Stimulated activated CD8-positive, alpha-beta memory T cell treated with anti-CD3 and anti-CD28 coated beads, Interleukin-2, amount 100 ng/mL, for 1 hour (primary cell): ENCODE results near the gene MAST4.

Experiments
- DNase-seq, 2 donors: peaks; one replicate each; pipeline ENCODE4 v3.0.0-alpha.2; 2020; ENCODE audit warnings: low read depth in 2 of 2

The MAST4 gene

DNA sequence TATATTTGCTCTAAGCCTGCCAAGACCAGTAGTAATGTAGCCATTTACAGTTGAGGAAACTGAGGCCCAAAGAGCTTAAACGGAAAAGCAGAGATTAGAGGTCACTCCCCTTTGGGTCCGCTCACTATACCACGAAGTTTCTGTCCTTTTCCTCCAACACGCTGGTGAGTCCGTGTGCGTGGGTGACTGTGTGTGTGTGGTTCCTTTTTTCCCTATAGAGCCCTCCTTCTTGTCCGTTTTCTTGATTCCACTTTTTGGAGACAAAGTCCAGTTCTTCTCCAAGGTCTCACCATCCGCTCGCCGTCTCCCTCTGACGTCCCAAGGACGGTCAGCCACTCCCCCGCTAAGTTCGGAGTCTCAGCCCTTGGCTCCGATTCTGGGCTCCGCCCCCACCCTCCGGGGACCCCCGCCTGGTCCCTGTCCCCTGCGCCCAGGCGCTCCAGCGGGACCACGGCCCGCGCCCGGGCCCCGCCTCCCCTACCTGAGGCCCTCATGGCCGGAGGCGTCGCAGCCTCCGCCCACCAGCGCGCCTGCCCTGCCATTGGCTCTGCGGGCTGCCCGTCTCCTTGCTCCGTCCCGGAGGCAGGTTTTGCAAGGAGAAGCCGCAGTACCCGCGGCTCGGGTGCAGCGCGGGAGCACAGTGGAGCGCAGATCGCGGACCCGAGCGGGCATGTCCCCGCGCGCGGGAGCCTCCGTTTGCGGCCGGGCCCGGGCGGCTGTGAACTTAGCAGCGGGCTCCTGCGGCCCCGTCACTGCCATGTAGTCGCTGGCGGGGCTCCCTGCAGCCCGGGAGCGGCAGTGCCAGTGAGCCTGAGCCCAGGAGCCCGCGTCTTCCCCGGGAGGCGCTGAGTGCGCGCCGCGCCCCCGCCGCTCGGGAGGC lies at the start of gene MAST4:
Gene MAST4 (plus strand): TSS at position 638 of the 880 bp plus-strand sequence. CDS start 263 bp downstream, outside the sequence.
- peak in 1 of 2 donors; percentile 8 for DNase-seq

DNA sequence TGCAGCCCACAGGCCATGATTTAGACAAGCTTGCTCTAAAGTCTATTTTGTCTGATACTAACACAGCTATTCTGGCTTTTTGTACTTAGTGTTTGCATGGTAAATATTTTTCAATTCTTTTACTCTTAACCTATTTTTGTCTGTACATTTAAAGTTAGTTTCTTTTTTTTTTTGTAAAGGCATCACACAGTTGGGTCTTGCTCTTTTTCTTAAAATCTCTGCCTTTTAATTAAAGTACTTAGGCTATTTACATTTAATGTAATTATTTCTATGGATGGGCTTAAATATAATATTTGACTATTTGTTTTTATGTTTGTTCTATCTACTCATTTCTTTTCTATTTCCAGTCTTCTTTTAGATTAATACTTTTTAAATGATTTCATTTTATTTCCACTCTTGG lies 49.7 kb upstream of the MAST4 start:
- DNase-seq: no peak

DNA sequence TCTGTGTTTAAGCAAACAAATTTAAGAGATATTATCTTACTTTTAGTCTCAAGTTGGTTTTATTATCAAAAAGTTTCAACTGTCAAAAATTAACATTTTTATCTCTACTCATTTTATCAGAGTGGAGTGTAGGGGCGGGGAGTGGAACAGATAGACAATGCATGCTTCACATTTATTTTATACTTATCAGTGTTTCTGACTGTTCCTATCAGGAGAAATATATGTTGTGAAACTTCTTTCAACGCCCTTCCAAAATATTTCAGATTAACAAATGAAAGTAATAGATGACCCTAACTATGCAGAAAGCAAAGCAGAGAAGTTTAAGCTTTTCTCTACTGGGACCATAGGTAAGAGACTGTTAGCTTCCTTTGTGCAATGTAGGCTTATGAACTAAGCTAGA lies 44.9 kb upstream of the MAST4 start:
- DNase-seq: no peak

DNA sequence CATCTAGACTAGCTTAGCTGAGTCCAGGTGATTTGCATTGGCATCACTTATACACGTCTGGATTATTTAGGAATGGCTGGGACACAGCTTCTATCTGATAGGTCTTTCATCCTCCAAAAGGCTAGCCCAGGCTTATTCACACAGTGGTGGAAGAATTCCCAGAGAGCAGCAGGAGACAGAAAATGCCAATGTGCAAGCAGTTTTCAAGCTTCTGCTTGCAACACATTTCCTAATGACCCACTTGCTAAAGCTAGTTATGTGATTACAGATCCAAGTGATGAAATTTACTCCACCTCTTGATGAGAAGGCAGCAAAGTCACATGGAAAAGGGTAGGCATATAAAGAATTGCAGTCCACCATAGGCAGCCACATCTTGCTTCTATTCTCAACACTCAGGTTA lies 44.2 kb upstream of the MAST4 start:
- no peak for DNase-seq

DNA sequence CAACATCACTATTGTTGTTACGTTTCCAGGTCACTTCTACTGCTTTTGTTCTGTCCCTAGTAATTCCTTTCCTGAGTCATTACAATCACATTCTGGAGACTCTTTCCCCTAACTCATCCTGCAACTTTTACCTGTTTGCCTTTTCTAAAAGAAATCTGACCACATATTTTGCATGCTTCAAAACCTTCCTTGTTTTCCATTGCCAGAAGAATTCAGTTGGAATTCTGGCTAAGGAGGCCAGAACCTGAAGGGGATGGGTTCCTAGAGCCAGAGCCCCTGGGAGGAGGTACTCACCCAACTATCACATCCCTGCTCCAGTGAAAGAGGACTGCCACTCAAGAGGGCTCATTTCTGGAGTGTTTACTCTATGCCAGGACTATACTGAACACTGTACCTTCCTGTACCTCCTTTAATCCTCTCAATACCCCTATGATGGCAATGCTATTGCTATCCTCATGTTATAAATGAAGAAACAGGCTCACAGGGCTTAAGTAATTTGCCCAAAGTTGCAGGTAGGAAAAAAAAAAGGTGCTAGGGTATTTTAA lies 42.8 kb upstream of the MAST4 start:
- no peak for DNase-seq

DNA sequence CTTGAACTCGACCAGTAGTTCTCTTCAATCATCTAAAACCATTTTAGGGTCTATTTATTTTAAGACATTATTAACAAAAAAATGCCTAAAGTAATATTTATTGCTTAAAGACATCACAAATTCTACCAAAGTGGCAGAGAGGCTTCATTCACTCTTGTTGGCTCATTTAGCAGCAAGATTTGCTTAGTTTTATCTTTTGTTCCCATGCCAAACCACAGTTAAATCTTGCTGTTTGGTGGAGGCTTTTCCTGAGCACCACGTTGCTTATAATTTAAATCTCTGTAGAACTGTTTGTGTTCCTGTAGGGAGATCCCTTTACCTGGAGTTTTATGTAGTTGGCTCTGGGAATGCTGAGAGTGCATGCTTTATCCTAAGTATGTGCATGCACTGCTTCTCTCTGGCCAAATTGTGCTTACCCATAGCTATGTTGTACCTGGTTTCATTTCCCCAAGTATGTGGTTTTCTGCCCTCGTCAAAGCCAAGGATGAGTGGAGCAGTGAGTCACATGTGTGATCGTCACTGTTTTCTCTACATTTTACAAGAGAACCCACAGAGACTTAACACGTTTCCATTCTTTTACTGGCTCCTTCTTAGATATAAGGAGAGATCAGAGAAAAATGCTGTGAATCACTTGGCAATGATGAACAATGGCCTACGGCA lies 42.1 kb upstream of the MAST4 start:
- DNase-seq: no peak

DNA sequence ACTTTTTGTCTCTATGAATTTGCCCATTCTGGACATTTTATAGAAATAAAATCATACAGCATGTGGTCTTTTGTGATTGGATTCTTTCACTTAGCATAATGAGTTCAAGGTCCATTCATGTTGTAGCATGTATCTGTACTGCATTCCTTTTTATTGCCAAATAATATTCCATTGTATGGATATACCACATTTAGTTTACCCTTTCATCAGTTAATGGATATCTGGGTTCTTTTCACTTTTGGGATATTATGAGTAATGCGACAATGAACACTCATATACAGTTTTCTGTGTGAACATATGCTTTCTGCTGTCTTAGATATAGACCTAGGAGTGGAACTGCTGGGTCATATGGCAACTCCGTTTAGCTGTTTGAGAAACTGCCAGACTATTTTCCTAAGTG lies 41.3 kb upstream of the MAST4 start:
- DNase-seq: no peak

DNA sequence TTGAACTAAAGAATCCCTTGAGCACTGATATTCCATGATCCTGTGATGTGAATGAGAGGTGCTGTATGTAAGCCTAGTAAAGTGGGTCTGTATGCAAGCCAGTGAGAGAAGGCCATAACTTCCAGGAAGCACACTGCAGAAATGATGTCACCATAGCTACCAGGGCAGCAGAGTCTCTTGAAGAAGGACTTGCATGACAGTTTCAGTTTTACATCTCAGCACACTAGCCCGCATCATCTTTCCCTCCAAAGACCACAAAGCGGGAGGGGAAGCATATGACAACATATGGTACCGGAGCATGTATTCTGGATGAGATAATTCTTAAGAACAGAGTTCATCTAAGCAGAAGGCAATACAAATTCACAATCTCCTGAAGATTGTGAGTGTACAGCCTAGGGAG lies 37.6 kb upstream of the MAST4 start:
- no peak for DNase-seq

DNA sequence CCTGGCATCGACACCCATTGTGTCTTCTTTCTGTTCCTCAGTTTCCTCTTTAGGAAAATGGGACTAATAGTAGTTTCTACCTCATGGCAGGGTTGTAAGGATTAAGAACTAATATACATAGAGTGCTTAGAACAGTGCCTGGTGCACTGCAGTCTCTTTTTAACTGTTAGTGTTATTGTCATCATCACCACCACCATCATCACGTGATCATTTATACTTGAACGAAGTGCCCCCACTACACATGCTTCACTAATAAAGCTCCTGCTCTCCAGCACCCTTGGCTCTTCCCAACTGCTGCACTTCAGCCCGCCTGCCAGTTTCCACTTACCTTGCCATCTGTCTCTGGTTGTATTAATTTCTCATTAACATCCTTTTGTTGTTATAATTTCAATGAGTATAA lies 35.8 kb upstream of the MAST4 start:
- DNase-seq: no peak

DNA sequence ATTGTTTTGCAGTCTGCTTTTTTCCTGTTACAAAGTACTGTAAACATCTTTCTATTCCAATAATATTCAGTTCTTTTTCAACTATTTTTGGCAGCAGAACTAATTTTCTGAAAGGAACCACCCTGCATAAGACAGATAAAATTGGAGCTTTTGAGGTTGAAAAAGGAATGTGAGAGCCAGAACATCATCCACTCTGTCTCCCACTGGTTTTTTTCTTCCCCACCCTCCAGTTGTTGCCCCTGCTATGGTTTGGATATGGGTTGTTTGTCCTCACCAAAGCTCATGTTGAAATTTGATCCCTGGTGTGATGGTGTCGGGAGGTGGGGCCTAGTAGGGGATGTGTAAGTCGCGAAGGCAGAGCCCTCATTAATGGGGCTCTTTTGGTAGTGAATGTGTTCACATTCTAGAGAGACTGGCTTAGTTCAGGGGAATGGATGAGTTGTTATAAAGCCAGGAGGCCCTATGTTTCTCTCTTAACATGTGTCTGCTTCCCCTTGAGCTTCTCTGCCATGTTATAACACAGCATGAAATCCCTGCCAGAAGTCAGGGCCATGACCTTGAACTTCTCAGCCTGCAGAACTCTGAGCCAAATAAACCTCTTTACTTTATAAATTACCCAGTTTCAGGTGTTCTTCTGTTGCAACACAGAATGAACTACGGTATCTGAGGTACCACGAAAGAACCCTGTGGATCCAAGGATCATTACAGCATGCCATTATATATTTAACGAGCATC lies 34.8 kb upstream of the MAST4 start:
- no peak for DNase-seq

DNA sequence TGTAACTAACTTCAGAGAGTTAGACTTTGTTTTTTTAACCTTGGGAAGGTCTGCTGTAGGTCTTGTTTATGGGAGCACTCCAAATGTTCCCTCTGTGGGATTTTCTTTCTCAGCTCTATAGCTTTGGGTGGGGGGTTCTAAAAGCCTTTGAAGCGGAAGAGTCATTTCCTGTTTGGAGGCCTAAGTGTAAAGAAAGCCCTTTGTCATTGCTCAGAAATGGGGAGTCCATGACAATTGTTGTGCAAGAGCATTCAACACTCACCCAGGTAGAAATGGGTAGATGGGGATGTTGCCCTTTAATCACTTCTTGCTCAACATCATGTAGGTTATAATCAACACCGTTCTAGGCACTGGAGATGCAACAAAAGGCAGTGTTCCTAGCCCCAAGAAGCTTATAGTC lies 30.3 kb upstream of the MAST4 start:
- DNase-seq: no peak

DNA sequence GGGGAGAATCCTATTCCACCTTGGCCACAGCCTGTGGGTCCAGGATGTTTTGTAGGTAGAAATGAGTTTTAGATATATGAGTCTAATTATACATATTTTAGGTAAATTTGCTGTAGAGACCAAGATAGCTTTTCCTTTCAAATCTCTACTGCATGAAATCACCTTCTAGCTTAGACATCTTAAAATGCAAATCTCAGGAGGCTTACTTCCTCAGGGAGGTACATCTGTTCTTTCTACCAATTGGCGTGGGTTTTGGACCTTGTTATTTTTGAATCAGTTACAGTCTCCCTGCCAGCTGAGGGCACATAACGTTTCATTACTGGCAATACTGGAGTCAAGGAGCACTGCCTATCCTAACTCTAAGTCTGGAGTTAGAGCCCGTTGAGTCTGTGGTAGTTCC lies 28.7 kb upstream of the MAST4 start:
- no peak for DNase-seq

DNA sequence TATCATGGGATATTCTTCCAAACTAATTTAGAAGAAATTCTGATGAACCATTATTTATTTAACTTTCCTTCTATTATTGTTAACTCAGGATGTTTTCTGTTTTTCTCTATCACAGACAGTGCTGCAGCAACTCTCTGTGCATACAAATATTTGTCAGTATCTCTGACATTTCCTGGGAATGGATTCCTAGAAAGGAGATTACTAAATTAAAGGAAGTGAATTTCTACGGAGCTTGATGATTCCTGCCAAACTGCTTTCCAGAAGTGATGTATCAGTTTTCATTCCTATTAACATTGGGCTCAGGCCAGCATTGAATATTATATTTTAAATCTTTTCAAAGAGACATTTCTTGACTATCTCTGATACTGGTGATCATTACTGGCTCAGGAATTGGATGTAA lies 26.0 kb upstream of the MAST4 start:
- DNase-seq: no peak

DNA sequence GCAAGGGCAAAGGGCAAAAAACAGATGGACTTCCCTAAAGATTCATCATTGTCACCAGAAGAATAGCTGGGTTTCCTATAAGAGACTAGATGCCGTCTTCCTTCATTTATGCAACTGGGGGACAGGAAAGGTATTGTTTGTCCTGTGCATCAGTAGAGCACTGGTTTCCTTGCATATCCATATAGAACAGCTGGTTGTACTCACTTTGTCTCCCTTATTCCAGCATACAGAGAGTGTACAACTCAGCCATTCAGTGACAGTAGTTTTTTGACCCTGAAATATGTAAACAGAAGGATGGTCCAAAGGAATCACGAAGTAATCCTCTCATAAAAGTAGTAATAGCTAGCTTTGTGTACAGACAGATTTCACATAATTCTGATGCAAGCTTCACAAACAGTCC lies 22.5 kb upstream of the MAST4 start:
- DNase-seq: no peak

DNA sequence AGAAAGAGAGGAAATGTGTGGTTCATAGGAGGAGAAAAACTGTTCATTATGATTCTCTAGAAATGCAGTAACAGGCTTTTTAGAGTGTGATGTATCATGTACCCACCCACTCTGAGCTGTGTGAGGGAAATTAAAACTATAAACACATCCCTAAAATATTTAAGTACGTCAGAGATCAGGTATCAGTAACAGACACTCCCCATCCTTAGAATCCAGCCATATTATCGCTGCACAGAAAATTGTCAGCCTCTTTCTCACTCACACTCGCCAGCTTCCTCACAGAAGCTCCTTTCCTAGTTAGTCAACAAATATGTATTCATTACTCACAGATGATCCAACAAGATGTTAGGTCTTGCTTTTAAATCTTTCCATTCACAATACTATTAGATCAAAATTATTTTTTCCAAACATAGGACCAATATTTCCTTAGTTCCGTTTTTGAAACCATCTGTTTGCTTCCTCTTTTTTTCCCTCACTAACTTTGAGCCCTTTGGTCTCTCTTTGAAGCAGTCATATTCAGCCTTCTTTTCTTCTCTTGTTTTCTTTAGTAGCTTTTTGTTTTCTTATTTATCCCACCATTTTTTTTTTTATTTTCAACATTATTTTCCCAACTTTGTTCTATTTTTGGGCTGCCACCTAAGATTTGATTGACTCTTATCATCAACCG lies 13.6 kb upstream of the MAST4 start:
- DNase-seq: no peak

DNA sequence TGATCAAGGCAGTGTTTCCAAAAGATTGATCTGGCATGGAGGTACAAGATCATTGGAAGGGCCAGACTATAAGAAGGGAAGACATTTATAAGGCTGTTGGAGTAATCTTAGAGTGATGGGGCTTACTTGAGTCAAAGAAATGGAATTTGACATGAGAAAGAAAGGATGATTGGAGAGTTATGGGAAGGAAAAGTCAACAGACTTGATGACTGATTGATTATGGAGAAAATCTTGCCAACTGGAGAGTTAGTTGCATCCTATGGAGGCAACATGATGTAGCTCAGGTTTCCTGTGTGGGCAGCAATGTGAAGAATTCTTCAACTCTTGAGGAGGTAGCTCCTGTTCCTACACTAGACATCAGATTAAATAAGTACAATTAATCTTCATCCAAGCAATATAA lies 10.9 kb upstream of the MAST4 start:
- no peak for DNase-seq

DNA sequence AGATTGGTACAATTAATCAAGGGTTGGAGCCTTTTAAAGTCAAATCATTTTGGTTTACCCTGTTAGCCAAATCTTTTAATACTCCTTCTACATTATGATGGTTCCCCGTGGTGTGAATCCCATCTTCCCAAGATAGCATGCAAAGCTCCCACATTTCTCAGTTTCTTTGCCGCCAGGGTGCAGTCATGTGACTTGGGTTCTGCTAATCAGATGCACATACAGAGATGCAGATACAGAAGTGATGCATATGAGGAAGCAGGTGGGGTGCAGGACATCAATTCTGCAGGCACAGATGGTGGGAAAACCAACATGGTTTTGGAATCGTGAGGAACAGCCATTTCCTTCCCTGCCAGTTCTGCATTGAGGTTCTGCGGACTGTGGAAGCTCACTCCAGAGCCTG lies 8.4 kb upstream of the MAST4 start:
- no peak for DNase-seq

DNA sequence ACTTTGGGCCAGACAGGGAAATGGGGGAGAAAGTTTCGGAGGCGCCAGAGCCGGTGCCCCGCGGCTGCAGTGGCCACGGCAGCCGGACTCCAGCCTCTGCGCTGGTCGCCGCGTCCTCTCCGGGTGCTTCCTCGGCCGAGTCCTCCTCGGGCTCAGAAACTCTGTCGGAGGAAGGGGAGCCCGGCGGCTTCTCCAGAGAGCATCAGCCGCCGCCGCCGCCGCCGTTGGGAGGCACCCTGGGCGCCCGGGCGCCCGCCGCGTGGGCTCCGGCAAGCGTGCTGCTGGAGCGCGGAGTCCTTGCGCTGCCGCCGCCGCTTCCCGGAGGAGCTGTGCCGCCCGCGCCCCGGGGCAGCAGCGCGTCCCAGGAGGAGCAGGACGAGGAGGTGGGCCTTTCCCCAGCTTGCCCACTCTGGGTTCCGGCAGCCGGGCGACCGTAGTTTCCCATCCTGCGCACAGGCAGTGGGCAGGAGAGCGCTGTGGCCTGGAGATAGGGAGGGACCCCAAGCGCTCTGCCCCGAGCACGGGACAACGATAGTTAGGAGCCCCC lies 516 bp downstream of the MAST4 start:
- no peak for DNase-seq

DNA sequence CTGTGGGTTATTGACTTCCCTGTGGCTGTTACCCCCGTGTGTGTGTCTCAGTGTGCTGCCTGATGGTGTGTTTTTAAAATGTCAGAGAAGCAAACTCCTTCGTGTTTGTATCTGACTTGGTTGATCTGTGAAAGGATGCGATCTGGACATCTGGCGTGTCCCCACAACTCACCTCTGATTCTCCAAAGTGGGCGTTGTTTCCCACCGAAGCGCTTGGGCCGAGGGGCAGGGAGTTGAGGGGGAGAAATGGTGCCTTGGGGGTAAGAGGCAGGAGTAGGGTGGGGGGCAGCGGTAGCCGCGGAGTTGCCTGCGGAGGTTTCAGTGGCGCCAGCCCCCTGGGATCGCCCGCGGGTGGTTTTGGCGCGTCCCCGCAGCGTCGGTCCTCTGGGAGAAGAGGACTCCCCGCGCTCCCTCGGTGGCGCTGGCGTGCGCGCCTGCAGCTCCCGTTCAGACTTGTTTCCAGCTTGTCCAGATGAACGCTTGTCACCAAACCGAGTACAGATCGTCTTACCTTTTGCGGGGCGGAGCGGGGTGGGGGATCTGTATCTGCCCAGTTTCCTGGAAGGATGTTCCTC lies 1.1 kb downstream of the MAST4 start:
- DNase-seq: no peak

DNA sequence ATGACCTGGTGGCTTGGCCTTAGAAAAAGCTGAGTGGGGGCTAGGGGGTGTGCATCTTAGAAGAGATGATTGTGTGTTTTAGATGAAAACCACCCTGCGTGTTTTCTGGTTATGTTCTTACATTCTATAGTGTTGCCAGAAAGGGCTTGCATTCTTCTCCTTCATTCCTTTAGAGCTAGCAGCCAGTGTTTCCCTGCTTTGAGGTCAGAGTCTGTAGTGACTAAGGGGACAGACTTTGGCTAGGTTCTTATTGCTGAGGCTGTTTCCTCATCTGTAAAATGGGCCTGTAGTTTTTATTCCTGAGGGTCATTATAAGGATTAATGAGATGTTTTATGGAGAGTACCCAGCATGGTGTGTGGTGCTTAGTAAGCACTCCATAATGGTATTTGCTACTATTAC lies 6.4 kb downstream of the MAST4 start:
- DNase-seq: no peak

DNA sequence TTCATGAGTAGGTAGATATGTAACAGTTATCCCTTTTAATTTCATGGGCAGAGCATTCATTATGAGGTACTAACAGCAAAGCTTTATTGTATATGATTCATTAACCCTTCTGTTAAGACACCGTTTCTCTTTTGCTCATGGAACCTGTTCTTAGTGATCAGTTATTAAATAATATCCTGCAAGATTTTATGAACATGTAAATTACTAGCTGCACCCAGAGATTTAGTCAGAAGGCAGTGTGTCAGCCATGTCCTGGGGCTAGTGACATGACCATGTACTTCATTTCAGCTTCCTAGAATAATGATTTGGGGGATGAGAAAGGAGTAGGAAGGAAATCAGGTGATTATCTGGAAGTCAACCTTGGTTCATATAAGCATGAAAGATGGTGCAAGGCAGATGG lies 7.0 kb downstream of the MAST4 start:
- DNase-seq: no peak
